ENCODE results near the gene MGST2. TPM values are rescaled to one million over a fixed set of nuclear protein-coding genes. Genes with fewer than 3 reads are reported as not detected.

The MGST2 gene
- total and polyA plus RNA-seq, 8 donors: 37.3 to 63.1 (median 44.0) TPM

GRCh38 chr4:139643042-139643895, 22.4 kb upstream of the MGST2 start:
- H3K4me1 ChIP-seq: no peaks in the 10 kb centered on the region
- H3K9me3 ChIP-seq: peaks cover 0 to 12% of the 10 kb centered on the region in 2 donors
- H3K27me3 ChIP-seq: no peaks in the 10 kb centered on the region
- H3K36me3 ChIP-seq: no peaks in the 10 kb centered on the region
- DNase-seq: no peak
- no peak overlapping the region for H3K4me3 ChIP-seq
- ATAC-seq: no peak
- no peak overlapping the region for H3K27ac ChIP-seq
- intact Hi-C loops (cut with DNase I): loop anchor here in 1 of 2 donors (10.0 kb wide), 1 partner anchor 228 kb away; no protein-coding TSS in a partner anchor
- TF ChIP-seq, protein P1, sequence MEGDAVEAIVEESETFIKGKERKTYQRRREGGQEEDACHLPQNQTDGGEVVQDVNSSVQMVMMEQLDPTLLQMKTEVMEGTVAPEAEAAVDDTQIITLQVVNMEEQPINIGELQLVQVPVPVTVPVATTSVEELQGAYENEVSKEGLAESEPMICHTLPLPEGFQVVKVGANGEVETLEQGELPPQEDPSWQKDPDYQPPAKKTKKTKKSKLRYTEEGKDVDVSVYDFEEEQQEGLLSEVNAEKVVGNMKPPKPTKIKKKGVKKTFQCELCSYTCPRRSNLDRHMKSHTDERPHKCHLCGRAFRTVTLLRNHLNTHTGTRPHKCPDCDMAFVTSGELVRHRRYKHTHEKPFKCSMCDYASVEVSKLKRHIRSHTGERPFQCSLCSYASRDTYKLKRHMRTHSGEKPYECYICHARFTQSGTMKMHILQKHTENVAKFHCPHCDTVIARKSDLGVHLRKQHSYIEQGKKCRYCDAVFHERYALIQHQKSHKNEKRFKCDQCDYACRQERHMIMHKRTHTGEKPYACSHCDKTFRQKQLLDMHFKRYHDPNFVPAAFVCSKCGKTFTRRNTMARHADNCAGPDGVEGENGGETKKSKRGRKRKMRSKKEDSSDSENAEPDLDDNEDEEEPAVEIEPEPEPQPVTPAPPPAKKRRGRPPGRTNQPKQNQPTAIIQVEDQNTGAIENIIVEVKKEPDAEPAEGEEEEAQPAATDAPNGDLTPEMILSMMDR (IDR thresholded peaks at IDR 0.05): no peak

GRCh38 chr4:139645458-139645857, 20.2 kb upstream of the MGST2 start:
- TF ChIP-seq, protein P1 (IDR thresholded peaks at IDR 0.05): no peak
- no peak for DNase-seq
- no peak overlapping the region for H3K4me3 ChIP-seq
- H3K27ac ChIP-seq: no peak overlapping the region
- no peaks in the 10 kb centered on the region for H3K9me3 ChIP-seq
- H3K4me1 ChIP-seq: no peaks in the 10 kb centered on the region
- H3K27me3 ChIP-seq: no peaks in the 10 kb centered on the region
- intact Hi-C loops (cut with DNase I): loop anchor here in 1 of 2 donors (10.0 kb wide), 1 partner anchor 231 kb away; no protein-coding TSS in a partner anchor
- no peaks in the 10 kb centered on the region for H3K36me3 ChIP-seq
- ATAC-seq: peak; percentile 57

DNA sequence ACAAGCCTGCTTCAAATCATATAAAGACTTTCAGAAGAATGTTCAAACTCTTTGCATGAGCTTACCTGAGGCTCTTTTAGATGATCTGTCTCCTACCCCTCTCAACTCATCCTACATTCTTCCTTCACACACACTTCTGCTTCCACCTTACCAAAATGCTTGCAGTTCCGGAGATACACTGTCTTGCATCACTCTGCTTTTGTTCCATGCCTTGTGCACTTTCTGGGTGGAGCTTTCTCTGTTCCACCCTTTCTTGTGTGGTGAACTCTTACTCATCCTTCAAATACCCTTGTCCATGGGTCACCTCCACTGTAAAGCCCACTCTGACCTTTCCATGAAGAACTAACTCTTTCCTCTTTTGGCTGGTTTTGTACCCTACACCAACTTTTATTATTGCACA, 18.4 kb upstream of the MGST2 start:
- Histone ChIP-seq H3K27me3 (no peaks in the 10 kb centered on the region), H3K27ac (no peak overlapping the region), H3K36me3 (no peaks in the 10 kb centered on the region), H3K4me1 (no peaks in the 10 kb centered on the region), H3K4me3 (no peak overlapping the region), H3K9me3 (no peaks in the 10 kb centered on the region)
- DNase-seq (no peak), ATAC-seq (no peak)
- TF ChIP-seq, protein P1 (IDR thresholded peaks at IDR 0.05): no peak
- intact Hi-C loops (cut with DNase I): loop anchor here in 1 of 2 donors (10.0 kb wide), 1 partner anchor 232 kb away; no protein-coding TSS in a partner anchor

DNA sequence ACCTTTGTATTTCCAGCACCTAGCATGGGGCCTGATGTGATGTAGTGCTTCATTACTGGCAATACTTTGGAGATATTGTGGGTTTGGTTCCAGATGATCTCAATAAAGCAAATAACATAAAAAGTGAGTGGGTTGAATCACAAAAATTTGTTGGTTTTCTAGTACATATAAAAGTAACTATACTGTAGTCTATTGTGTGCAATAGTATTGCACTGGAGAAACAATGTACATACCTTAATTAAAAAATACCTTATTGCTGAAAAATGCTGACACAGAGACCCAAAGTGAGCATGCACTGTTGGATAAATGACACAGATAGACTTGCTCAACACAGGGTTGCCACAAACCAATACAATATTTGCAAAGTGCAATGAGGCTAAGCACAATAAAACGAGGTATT, 17.7 kb upstream of the MGST2 start:
- H3K4me1 ChIP-seq: no peaks in the 10 kb centered on the region
- DNase-seq (no peak), ATAC-seq (no peak)
- no peak overlapping the region for H3K4me3 ChIP-seq
- no peaks in the 10 kb centered on the region for H3K36me3 ChIP-seq
- H3K27me3 ChIP-seq: no peaks in the 10 kb centered on the region
- intact Hi-C loops (cut with DNase I): loop anchor here in 1 of 2 donors (10.0 kb wide), 1 partner anchor 233 kb away; no protein-coding TSS in a partner anchor
- H3K9me3 ChIP-seq: no peaks in the 10 kb centered on the region
- TF ChIP-seq, protein P1 (IDR thresholded peaks at IDR 0.05): no peak
- H3K27ac ChIP-seq: no peak overlapping the region
